HG02970 (cell line): ENCODE data around the gene THNSL1.
"Not testable (repeated sequence)": the region's sequence is repeated elsewhere in the genome, so short reads cannot be mapped to it uniquely, and the experiment has no call there.

ENCODE experiments used
- ATAC-seq: cut with Tn5 transposase; IDR thresholded peaks from one replicate; pipeline ENCODE4 v1.9.1; 2021; ENCODE audit warnings: mild to moderate bottlenecking, moderate library complexity, moderate number of reproducible peaks; ENCODE audit not compliant: unreplicated experiment, low FRiP score

THNSL1 gene

GRCh38 chr10:25016376-25017153 is at the start of gene THNSL1:
THNSL1 (plus strand) TSS chr10:25016612; CDS start chr10:25023224, 6,612 bp downstream.
- peak; percentile 99 for ATAC-seq

GRCh38 chr10:24966962-24967481 is 49.4 kb upstream of the THNSL1 start:
- ATAC-seq, result no peak

GRCh38 chr10:24968349-24968748 is 48.1 kb upstream of the THNSL1 start:
- no peak for ATAC-seq

- ATAC-seq, result not testable (repeated sequence)
Measured at GRCh38 chr10:24968951-24969350, 47.5 kb upstream of the THNSL1 start.

GRCh38 chr10:24969841-24970281 is 46.6 kb upstream of the THNSL1 start:
- ATAC-seq, result no peak

GRCh38 chr10:24971374-24971773 is 45.0 kb upstream of the THNSL1 start:
- no peak for ATAC-seq

- no peak for ATAC-seq
Measured at GRCh38 chr10:24973163-24973562, 43.2 kb upstream of the THNSL1 start.

GRCh38 chr10:24974976-24975375 is 41.4 kb upstream of the THNSL1 start:
- ATAC-seq, result no peak

- no peak for ATAC-seq
Measured at GRCh38 chr10:24979685-24980084, 36.7 kb upstream of the THNSL1 start.

GRCh38 chr10:24981161-24981710 is 35.2 kb upstream of the THNSL1 start:
- no peak for ATAC-seq

- no peak for ATAC-seq
Measured at GRCh38 chr10:24982319-24983112, 33.9 kb upstream of the THNSL1 start.

GRCh38 chr10:24983130-24983529 is 33.3 kb upstream of the THNSL1 start:
- ATAC-seq, result no peak

GRCh38 chr10:24983946-24984345 is 32.5 kb upstream of the THNSL1 start:
- no peak for ATAC-seq

GRCh38 chr10:24984906-24985305 is 31.5 kb upstream of the THNSL1 start:
- ATAC-seq, result no peak

- no peak for ATAC-seq
Measured at GRCh38 chr10:24988831-24989640, 27.4 kb upstream of the THNSL1 start.

GRCh38 chr10:24989867-24990266 is 26.5 kb upstream of the THNSL1 start:
- ATAC-seq, result no peak

- ATAC-seq, result no peak
Measured at GRCh38 chr10:24991298-24991697, 25.1 kb upstream of the THNSL1 start.

- no peak for ATAC-seq
Measured at GRCh38 chr10:24992512-24993133, 23.8 kb upstream of the THNSL1 start.

- ATAC-seq, result no peak
Measured at GRCh38 chr10:24993237-24993958, 23.0 kb upstream of the THNSL1 start.
